DMS 273 (cell line): ENCODE data around the gene WDCP.
"Not testable (repeated sequence)": the region's sequence is repeated elsewhere in the genome, so short reads cannot be mapped to it uniquely, and the experiment has no call there.

ENCODE experiments used
- DNase-seq: peaks from one replicate; lab custom pipeline; 2025; ENCODE audit not compliant: unreplicated experiment; lab: John Stamatoyannopoulos, UW

Gene WDCP

DNA sequence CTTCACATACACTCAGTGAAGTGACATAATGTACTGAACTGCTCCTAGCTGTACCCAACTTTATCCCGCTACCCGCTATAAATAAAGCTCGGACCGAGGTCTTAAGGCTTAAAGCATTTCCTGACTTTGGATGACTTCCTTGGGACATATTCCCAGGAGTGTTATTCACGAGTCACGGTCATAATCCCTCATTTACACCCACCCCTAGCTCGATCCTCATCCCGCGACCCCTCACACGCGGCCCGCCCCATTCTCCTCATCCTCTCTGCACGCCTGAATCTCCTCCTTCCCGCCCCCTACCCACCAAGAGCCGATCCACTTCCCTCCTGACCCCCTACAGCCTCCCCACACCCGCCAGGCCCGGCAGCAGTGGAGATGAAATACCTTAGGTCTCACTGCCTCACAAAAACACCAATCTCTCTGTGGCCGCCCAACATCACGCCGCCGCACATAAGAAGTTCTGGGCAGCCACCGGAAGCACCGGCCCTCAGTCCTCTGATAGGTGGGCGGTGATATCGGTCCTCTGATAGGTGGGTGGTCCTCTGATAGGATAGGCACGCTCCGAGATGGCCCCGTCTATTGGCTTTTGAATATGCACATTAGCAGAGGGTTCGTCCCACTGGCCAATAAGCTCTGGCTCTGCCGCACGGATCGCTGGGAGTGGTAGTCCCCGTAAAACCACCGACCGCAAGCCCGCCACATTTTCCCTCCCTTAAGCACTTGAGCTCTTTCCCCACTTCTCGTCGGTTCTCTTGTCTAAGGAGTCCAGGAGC, at the start of gene WDCP:
TSS of gene WDCP (minus strand) at position 462 of the 773 bp plus-strand sequence. CDS start 7,897 bp downstream, outside the sequence.
- peak; percentile 99 for DNase-seq

GRCh38 chr2:24095171-24095677, 48.0 kb upstream of the WDCP start:
- DNase-seq: not testable (repeated sequence)

GRCh38 chr2:24093270-24093669, 46.1 kb upstream of the WDCP start:
- DNase-seq: not testable (repeated sequence)

- no peak for DNase-seq
Measured at GRCh38 chr2:24088821-24089359, 41.7 kb upstream of the WDCP start.

- DNase-seq: no peak
Measured at GRCh38 chr2:24087032-24087431, 39.8 kb upstream of the WDCP start.

DNA sequence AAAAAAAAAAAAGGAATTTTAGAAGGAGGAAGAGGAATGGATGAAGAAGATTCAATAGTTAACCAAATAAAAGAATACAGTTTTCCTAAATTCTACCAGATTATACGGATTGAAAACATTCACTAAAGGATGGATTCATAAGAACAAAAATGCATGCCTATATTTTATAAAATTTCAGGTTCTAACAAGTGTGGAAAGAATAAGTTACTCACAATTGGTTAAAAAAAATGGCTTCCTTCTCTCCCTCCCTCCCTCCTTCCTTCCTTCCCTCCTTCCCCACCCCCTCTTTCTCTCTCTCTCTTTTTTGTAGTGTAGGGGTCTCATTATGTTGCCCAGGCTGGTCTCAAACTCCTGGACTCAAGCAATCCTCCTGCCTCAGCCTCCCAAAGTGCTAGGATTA, 39.0 kb upstream of the WDCP start:
- no peak for DNase-seq

- DNase-seq: no peak
Measured at GRCh38 chr2:24085200-24085489, 38.0 kb upstream of the WDCP start.

GRCh38 chr2:24084386-24085199, 37.4 kb upstream of the WDCP start, which contains the start of gene TP53I3:
TP53I3 (minus strand) TSS chr2:24084834; CDS start chr2:24084326, 508 bp downstream.
- DNase-seq: peak; percentile 93

DNA sequence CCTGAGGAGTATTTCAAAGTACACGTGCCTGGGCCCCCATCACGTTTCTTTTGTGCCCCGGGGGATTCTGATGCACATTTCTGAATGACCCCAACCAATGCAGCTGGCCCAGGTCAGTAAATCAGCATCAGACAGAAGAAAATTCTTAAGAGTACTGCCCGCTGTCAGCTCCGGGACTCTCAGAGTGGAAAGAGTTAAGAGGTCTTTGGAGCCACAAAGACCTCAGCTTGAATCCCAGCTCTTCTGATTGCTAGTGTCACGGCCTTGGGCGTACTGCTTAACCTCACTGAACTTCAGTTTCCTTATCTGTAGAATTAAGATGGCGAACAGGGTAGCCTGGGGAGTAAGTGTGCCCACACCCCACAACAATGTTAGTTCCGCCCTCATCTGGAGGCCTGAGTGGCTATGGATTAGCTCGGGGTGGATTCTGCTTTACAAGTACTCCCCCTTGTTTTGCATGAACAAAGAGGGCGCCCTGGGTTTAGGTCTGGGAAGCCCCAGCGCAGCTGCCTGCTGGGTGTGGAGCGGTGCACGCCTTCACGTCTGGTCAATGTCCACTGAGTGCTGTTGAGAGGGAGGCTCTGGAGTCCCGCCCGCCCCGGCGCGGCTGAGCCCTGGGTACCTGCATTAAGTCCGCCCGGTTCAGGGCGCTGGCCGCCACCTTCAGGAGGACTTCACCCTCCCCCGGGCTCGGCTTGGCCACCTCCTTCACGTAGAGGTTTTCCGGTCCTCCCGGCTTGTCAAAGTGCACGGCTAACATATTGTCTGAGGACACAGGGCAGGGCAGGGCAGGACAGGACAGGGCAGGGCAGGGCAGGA, 36.6 kb upstream of the WDCP start:
- DNase-seq: peak; percentile 83

DNA sequence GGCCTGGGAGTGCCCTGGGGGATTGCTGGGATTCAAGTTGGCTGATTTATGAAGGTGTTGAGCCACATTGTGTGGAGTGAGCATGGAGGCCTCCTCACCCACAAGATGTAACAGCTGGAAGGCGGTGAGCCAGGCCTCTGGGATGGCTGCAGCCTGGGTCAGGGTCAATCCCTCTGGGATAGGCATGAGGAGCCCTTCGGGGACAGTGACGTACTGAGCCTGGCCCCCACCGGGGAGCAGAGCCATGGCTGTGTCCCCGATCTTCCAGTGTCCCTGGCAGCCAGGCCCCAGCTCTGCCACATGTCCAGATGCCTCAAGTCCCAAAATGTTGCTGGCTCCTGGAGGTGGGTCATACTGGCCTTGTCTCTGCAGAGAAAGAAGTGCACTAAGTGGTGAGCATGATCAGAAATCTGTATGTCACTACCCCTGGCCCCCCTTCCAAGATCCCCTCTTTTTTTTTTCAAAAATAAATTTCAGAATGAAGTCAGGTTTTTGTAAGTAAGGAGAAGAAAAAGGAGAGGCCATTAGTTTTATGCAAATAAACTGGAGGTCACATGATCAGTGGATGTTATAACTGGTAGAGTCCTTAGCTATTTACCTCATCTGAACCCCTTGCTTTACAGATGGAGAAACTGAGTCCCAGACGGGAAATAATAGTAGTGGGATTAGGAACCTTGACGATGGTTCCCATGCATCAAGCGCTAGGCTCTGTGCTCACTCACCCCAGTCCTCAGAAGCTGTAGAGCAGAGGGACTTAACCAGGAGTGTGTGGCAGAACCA, 35.8 kb upstream of the WDCP start:
- DNase-seq: no peak

- DNase-seq: no peak
Measured at GRCh38 chr2:24080701-24081100, 33.5 kb upstream of the WDCP start.

DNA sequence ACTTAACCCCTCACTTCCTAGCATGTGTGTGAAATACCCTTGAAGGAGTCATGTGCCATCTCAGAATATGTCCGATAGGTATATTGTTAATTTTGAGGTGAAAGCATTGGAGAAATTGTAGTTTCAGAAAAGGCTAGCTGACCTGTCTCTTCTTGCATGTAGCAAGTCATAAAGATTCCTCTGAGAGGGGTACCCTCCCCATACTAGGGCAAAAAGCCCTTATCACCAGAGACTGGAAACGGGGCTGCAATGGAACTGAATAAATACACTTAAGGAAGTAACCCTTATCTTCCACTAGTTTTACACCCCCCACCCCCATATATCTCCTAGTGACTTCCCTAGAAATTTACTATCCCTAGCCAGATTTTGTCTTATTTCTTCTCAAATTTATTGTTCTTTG, 30.7 kb upstream of the WDCP start:
- no peak for DNase-seq

GRCh38 chr2:24077535-24077877, 30.3 kb upstream of the WDCP start:
- DNase-seq: no peak

GRCh38 chr2:24076849-24077534, 29.8 kb upstream of the WDCP start:
- peak; percentile 48 for DNase-seq

GRCh38 chr2:24075915-24076848, 29.0 kb upstream of the WDCP start, which contains the start of gene SF3B6:
SF3B6 (minus strand) TSS chr2:24076326; CDS start chr2:24076229, 97 bp downstream.
- peak; percentile 100 for DNase-seq

- DNase-seq: no peak
Measured at GRCh38 chr2:24075259-24075658, 28.1 kb upstream of the WDCP start.

DNA sequence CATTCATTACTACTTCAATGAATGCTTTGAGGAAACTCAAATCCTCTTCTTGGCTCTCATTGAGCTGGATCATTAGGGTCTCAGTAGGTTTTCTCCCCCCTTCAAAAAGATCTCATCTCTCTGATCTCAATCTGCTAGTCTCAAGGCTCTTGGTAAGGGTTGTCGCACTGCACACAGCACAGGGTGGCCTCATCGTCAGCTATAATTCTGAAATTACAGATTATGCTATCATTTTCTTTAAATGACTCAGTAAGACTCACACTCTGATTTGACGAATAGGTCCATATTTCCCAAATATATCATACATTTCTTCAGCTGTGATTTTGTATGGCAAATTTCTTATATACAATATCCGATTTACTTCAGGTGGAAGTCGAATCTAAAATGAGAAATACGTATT, 26.6 kb upstream of the WDCP start:
- DNase-seq: no peak

GRCh38 chr2:24072259-24072658, 25.1 kb upstream of the WDCP start:
- DNase-seq: no peak

- DNase-seq: no peak
Measured at GRCh38 chr2:24065341-24065740, 18.1 kb upstream of the WDCP start.
